ENCODE measurements around the gene TNS4. TPM values are rescaled to one million over a fixed set of nuclear protein-coding genes. Genes with fewer than 3 reads are reported as not detected.

The TNS4 gene
- total RNA-seq, 1 experiment from 2014 or later: 36.6 TPM

- BruUV-seq (replicated peaks): no TSS peak
- TF ChIP-seq ZBTB33 (IDR thresholded peaks at IDR 0.05; ENCODE audit: extremely low read depth, insufficient replicate concordance, low read length) (no peak), SIN3A (IDR thresholded peaks at IDR 0.05; ENCODE audit: low read depth) (no peak), EZH2phosphoT487 (IDR thresholded peaks at IDR 0.05; ENCODE audit: borderline replicate concordance) (no peak), SP1 (IDR thresholded peaks at IDR 0.05; ENCODE audit: low read depth) (no peak), EZH2 (IDR thresholded peaks at IDR 0.05) (no peak), REST (IDR thresholded peaks at IDR 0.05; ENCODE audit: low read depth) (no peak)
Measured at GRCh38 chr17:40458851-40459482, 42.5 kb downstream of the TNS4 start.

More at GRCh38 chr17:40458851-40459482, 42.5 kb downstream of the TNS4 start:
- intact Hi-C loops (cut with micrococcal nuclease): no loop called here
- DNase-seq (ENCODE audit: low read depth, low spot score): no peak
- no peak overlapping the region for H3K9ac ChIP-seq (ENCODE audit: low read length)
- H3K36me3 ChIP-seq (ENCODE audit: control insufficient read depth in 1 of 2, insufficient read depth in 2 of 2, low read length in 2 of 2): no peaks in the 10 kb centered on the region
- H3K4me1 ChIP-seq (ENCODE audit: control insufficient read depth in 1 of 2, insufficient read depth in 2 of 2, low read length in 2 of 2): peaks cover 0 to 10% of the 10 kb centered on the region in 2 experiments; a peak in 2 of 4 replicates
- no peak overlapping the region for H2AFZ ChIP-seq (ENCODE audit: low read depth, low read length, poor library complexity, severe bottlenecking)
- ChIA-PET CTCF (interaction anchor here (1.5 kb wide), 1 partner anchor 9 kb away, joined by 3 read pairs; no protein-coding TSS in a partner anchor), RAD21 (ENCODE audit: low non-redundant PET in 1 of 2, low total read pairs in 2 of 2, uncharacterized antibody in 2 of 2, unreplicated experiment in 2 of 2) (no interaction called here), POLR2A (no interaction called here)
- H3K9me2 ChIP-seq (ENCODE audit: insufficient read depth): no peaks in the 10 kb centered on the region
- no peaks in the 10 kb centered on the region for H3K9me3 ChIP-seq (ENCODE audit: control insufficient read depth in 1 of 2, insufficient read depth in 1 of 2, low read depth in 1 of 2, low read length in 2 of 2)
- H3K27ac ChIP-seq (ENCODE audit: low read depth, low read length): no peak overlapping the region
- ATAC-seq: no peak
- H3K4me3 ChIP-seq (replicated peaks in 1 of 2; ENCODE audit: low read depth in 1 of 2, low read length in 2 of 2): no peak overlapping the region
- no peaks in the 10 kb centered on the region for H3K79me2 ChIP-seq (ENCODE audit: insufficient read depth, low read length)
- H4K20me1 ChIP-seq (ENCODE audit: insufficient read depth): no peaks in the 10 kb centered on the region
- H3K27me3 ChIP-seq (ENCODE audit: insufficient read depth, low read length): no peaks in the 10 kb centered on the region
- H3K4me2 ChIP-seq (ENCODE audit: low read length): no peak overlapping the region
